Transverse colon (tissue), 4 donors: ENCODE measurements around the gene ATAT1. TPM values are rescaled to one million over a fixed set of nuclear protein-coding genes. Genes with fewer than 3 reads are reported as not detected.
"Not testable (repeated sequence)": the region's sequence is repeated elsewhere in the genome, so short reads cannot be mapped to it uniquely, and the experiment has no call there.

Experiments used
- DNase-seq: peaks from one replicate; pipeline ENCODE4 v3.0.0-alpha.2; 2019
- H3K27ac ChIP-seq, 4 donors: fragments of 200-600 bp; sonication (generic); 2 replicates each; pipeline ENCODE4 v1.5.1; 2016 to 2018; ENCODE audit warnings: inconsistent platforms in 4 of 4
- H3K27me3 ChIP-seq: fragments of 200-600 bp; sonication (generic); 2 replicates; pipeline ENCODE4 v1.5.1; 2017; ENCODE audit warnings: inconsistent platforms
- H3K36me3 ChIP-seq, 4 donors: fragments of 200-600 bp; sonication (generic); 2 replicates each; pipeline ENCODE4 v1.5.1; 2017 to 2019; ENCODE audit warnings: inconsistent platforms in 4 of 4
- H3K4me1 ChIP-seq, 4 donors: fragments of 200-600 bp; sonication (generic); 2 replicates each; pipeline ENCODE4 v1.5.1; 2017 to 2020; ENCODE audit warnings: inconsistent platforms in 4 of 4
- H3K4me3 ChIP-seq, 4 donors: fragments of 200-600 bp; sonication (generic); 1 replicate in 1 of 4; 2 replicates in 3 of 4; pipeline versions ENCODE4 v1.5.1 to v1.6.1; 2017 to 2019; ENCODE audit warnings: inconsistent platforms in 4 of 4
- H3K9me3 ChIP-seq, 2 donors: fragments of 200-600 bp; sonication (generic); 2 replicates each; pipeline ENCODE4 v1.5.1; 2017 to 2019; ENCODE audit warnings: inconsistent platforms in 2 of 2
- EP300 ChIP-seq: sonication (generic); formaldehyde crosslinking; IDR thresholded peaks from one replicate; pipeline ENCODE4 v1.6.1; 2017; ENCODE audit warnings: antibody characterized with exemption, low read depth
- POLR2A ChIP-seq: fragments of 450-650 bp; IDR thresholded peaks from one replicate; pipeline ENCODE4 v1.6.1; 2016; ENCODE audit warnings: antibody characterized with exemption, mild to moderate bottlenecking, moderate library complexity
- POLR2AphosphoS5 ChIP-seq, 3 donors: sonication (generic); formaldehyde crosslinking; IDR thresholded peaks; one replicate each; pipeline ENCODE4 v1.6.1; 2016; ENCODE audit warnings: antibody characterized with exemption in 3 of 3
- WGBS, 2 donors: methylation state at CpG; one replicate each; pipeline ENCODE4 v1.1.5; 2018; ENCODE audit warnings: low coverage in 1 of 2; 5-methylcytosine and 5-hydroxymethylcytosine counted together
- in situ Hi-C, 4 donors: fragments of 200-750 bp; cut with MboI; loops; one replicate each; pipeline versions ENCODE4 v1.15.0 to v1.15.1; 2017; ENCODE audit warnings: low sequenced_read_pairs in 3 of 4, low pct_ligation_motif_present in 1 of 4, low pct_unique_long_range_greater_than_20kb in 1 of 4
- intact Hi-C: fragments of 100-400 bp; cut with DNase I; formaldehyde crosslinking; loops from one replicate; pipeline ENCODE4 v1.15.1; 2023; ENCODE audit warnings: low total_unique reads
- total RNA-seq, 4 donors: library from RNA; depleted of rRNA; stranded (reverse); fragments of >200 nt; gene quantifications; one replicate each; pipeline ENCODE4 v1.1.0, GENCODE V29; 2016
- TF ChIP-seq, protein P1 (sequence below), 5 experiments: fragments of 200-600 bp in 3 of 5; fragments of 450-650 bp in 2 of 5; sonication (generic) in 3 of 5; IDR thresholded peaks; 1 replicate in 2 of 5; 2 replicates in 3 of 5; pipeline ENCODE4 v1.5.1; 2016 to 2017; ENCODE audit warnings: antibody characterized with exemption in 5 of 5, inconsistent platforms in 3 of 5, mild to moderate bottlenecking in 2 of 5, moderate library complexity in 1 of 5

Gene ATAT1
- total RNA-seq, 4 donors from 2014 or later: 10.6 to 174 (median 22.2) TPM

DNA sequence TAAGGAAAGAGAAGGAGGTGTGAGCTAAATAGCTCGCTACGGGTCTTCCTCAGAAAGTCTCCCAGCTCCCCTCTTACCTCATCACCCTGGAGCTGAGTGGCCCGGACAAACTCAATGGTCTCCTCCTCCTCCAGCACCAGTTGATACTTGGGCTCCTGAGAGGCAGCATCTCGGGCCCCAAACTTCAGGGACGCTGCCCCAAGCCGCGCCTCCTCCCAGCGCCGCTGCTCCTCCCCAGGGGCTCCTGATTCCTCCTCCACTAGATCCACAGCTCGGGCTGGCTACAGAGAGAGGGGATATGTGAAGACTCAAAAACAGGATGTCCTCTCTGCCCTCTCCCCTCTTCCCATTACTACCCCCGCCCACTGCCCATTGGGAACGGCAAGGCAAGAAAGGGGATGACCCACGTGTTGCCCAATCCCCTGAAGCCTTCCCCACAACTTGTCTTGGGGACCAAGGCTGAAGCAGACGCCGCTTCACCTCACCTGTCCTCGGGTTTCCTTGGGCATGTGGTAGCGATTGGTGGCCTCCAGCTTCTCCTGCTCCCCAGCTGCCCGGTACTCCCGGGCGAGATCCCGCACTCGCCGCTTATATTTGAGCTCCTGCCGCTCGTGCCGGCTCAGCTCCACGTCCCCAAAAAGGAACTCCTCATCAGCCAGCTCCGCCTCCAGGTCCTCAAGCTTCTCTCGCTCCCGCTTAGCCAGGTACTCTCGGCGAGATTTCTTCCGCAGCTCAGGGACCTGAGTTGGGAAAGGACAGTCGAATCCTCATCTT lies 38.5 kb downstream of the ATAT1 start:
- 93 to 95% methylated on average over 13 to 34 of the region's 34 CpGs for WGBS, 2 donors

DNA sequence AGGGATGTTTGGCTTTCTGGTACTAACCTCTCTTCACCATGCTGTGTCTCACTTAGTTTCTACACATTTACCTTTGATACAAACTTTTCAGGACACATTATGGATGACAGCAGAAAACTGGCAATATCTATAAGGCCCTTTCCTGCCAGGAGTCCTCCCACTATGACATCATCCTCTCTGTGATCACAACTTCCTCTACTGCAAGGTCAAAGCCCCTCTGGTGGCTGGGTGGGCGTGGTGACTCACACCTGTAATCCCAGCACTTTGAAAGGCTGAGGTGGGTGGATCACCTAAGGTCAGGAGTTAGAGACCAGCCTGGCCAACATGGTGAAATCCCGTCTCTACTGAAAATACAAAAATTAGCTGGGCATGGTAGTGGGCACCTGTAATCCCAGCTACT lies 39.6 kb downstream of the ATAT1 start:
- intact Hi-C loops: not testable (repeated sequence)

More for the DNA sequence above, 38.5 kb downstream of the ATAT1 start:
- Histone ChIP-seq H3K4me1 (no peaks in the 10 kb centered on the region), H3K4me3 (no peak overlapping the region), H3K27ac (no peak overlapping the region), H3K36me3 (peaks cover 0 to 68% (median 32%) of the 10 kb centered on the region in 4 donors), H3K27me3 (no peaks in the 10 kb centered on the region), H3K9me3 (no peaks in the 10 kb centered on the region)
- TF ChIP-seq EP300 (no peak), POLR2A (no peak), POLR2AphosphoS5 (IDR thresholded peaks at IDR 0.05) (no peak)
- TF ChIP-seq, protein P1, sequence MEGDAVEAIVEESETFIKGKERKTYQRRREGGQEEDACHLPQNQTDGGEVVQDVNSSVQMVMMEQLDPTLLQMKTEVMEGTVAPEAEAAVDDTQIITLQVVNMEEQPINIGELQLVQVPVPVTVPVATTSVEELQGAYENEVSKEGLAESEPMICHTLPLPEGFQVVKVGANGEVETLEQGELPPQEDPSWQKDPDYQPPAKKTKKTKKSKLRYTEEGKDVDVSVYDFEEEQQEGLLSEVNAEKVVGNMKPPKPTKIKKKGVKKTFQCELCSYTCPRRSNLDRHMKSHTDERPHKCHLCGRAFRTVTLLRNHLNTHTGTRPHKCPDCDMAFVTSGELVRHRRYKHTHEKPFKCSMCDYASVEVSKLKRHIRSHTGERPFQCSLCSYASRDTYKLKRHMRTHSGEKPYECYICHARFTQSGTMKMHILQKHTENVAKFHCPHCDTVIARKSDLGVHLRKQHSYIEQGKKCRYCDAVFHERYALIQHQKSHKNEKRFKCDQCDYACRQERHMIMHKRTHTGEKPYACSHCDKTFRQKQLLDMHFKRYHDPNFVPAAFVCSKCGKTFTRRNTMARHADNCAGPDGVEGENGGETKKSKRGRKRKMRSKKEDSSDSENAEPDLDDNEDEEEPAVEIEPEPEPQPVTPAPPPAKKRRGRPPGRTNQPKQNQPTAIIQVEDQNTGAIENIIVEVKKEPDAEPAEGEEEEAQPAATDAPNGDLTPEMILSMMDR (IDR thresholded peaks at IDR 0.05): no peak
- in situ Hi-C loops (no loop called here), intact Hi-C loops (no loop called here)
- DNase-seq: no peak

DNA sequence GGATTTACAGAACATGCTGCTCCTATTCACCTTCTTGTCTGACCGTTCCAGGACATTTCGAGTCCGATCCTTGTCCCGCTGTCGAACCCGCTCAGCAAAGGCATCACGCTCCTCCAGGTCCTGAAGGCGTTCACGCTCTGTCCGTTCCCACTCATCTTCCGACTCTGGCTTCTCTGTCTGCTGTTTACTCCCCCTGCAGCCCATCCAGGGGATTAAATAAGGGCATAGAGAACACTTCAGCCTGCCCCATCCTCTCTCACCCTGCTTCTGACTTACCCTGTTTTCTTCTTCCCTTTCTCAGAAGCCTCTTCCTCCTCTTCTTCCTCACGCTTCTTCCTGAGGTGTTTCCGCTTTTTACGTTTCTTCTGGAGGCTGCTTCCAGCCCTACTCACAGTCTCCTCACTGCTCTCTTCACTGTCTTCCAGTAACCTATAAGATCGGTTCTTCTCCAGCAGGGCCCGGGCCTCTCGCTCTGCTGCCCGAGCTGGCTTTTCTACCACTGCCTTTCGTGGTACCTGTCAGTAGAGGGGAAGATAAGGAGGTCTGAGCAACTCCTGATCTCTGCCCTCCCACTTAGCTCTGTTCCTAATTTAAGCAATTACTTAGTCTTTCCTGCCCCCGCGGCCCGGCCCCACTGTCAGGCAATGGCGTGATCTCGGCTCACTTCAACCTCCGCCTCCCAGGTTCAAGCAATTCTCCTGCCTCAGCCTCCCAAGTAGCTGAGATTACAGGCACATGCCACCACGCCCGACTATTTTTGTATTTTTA lies 44.3 kb downstream of the ATAT1 start:
- peaks cover 0 to 21% (median 8%) of the 10 kb centered on the region in 4 donors for H3K36me3 ChIP-seq

More for the DNA sequence above, 39.6 kb downstream of the ATAT1 start:
- in situ Hi-C loops, H3K27ac ChIP-seq, H3K4me1 ChIP-seq, H3K4me3 ChIP-seq, H3K9me3 ChIP-seq, DNase-seq, H3K27me3 ChIP-seq: not testable (repeated sequence)
- 73% methylated on average over 2 of the region's 2 CpGs; no CpG with 5 or more reads in 1 of the 2 donors for WGBS, 2 donors
- H3K36me3 ChIP-seq: peaks cover 0 to 63% (median 30%) of the 10 kb centered on the region in 4 donors

DNA sequence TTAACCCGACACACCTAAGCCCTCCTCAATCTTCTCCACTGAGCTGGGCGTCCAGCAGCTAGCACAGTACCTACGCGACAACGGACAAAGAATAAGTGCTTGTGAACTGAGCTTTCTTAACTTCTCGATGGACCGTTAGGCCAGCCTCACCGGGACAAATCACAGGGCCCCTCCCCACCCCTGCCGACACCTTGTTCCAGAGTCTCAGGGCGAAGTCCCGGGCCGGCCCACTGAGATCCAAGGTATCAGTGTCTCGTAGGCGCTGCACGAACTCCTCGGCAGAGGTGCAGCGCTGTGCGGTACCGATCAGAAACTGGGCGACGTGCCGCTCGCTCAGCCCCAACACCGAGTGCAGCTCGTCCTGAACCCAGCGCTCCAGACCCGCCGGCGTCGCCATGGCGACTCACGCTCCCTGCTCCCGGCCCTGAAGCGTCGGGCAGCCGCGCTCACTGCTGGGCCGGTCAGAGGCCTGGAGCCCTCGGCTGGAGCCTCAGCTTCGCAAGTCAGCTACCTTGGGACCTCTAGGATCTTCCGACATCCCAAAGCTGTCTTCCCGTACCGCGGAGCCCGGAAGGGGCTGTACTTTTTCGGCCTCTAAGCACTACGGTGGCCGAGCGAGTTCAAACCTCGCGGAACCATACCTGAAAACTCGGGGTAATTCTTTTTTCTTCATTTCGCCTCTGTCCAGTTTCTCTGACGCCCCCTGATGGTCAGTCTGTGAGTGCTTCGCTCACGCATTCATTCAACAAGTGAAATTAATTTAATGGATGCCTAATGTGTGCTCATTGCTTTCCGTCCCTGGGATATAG lies 46.0 kb downstream of the ATAT1 start, which contains the start of gene DHX16:
Gene DHX16 (minus strand): TSS at position 562 of the 809 bp plus-strand sequence. CDS start 165 bp downstream, at position 397.
- in situ Hi-C loops: loop anchor here in 1 of 4 donors (10.0 kb wide), 1 partner anchor 48 kb away; the partner anchor contains the start of gene ATAT1
- no peak for TF ChIP-seq EP300
- peak; percentile 73 to 89 (median 81) for TF ChIP-seq POLR2AphosphoS5 (IDR thresholded peaks at IDR 0.05)
- peak; percentile 65 for TF ChIP-seq POLR2A
- TF ChIP-seq, protein P1 (IDR thresholded peaks at IDR 0.05): peak; percentile 79 to 94 (median 88)
- intact Hi-C loops: loop anchor here (10.0 kb wide), 1 partner anchor 212 kb away; the partner anchor contains the start of gene DDR1
- WGBS, 2 donors: 0 to 1% methylated on average over 10 to 42 of the region's 57 CpGs
- DNase-seq: peak; percentile 97
- Histone ChIP-seq H3K9me3 (no peaks in the 10 kb centered on the region), H3K4me3 (peak within 1 kb of the TSS; percentile 86 to 98 (median 92)), H3K27me3 (no peaks in the 10 kb centered on the region), H3K36me3 (peaks cover 0 to 25% (median 8%) of the 10 kb centered on the region in 4 donors), H3K4me1 (peaks cover 6 to 21% (median 16%) of the 10 kb centered on the region in 4 donors), H3K27ac (peak within 1 kb of the TSS; percentile 84 to 93 (median 90))

More for the DNA sequence above, 44.3 kb downstream of the ATAT1 start:
- no peak for DNase-seq
- Histone ChIP-seq H3K27ac (no peak overlapping the region), H3K4me3 (no peak overlapping the region), H3K27me3 (no peaks in the 10 kb centered on the region), H3K9me3 (no peaks in the 10 kb centered on the region), H3K4me1 (peaks cover 6 to 21% (median 16%) of the 10 kb centered on the region in 4 donors)
- TF ChIP-seq POLR2AphosphoS5 (IDR thresholded peaks at IDR 0.05): no peak
- TF ChIP-seq, protein P1 (IDR thresholded peaks at IDR 0.05): no peak
- TF ChIP-seq POLR2A: no peak
- no peak for TF ChIP-seq EP300
- in situ Hi-C loops: loop anchor here in 1 of 4 donors (10.0 kb wide), 1 partner anchor 46 kb away; the partner anchor contains the start of gene ATAT1
- 82 to 92% methylated on average over 19 to 27 of the region's 27 CpGs for WGBS, 2 donors
- intact Hi-C loops: loop anchor here (10.0 kb wide), 1 partner anchor 214 kb away; the partner anchor contains the start of gene DDR1
